ENCODE results near the gene SERPINE2. TPM values are rescaled to one million over a fixed set of nuclear protein-coding genes. Genes with fewer than 3 reads are reported as not detected.

SERPINE2 gene
- total RNA-seq, 4 donors from 2014 or later: 6.8 to 91.5 (median 25.6) TPM

- ATAC-seq (ENCODE audit: low FRiP score): no peak
- no peak for TF ChIP-seq CTCF (IDR thresholded peaks at IDR 0.05)
- no peak for DNase-seq (ENCODE audit: low spot score)
Observed at GRCh38 chr2:223980803-223981202, 58.3 kb downstream of the SERPINE2 start.

- ATAC-seq (ENCODE audit: low FRiP score) (no peak), DNase-seq (ENCODE audit: low spot score) (no peak)
- no peak for TF ChIP-seq CTCF (IDR thresholded peaks at IDR 0.05)
Observed at GRCh38 chr2:223980397-223980735, 58.7 kb downstream of the SERPINE2 start.

GRCh38 chr2:223979730-223980396 lies 59.2 kb downstream of the SERPINE2 start:
- ATAC-seq (ENCODE audit: low FRiP score) (no peak), DNase-seq (ENCODE audit: low spot score) (no peak)
- no peak for TF ChIP-seq CTCF (IDR thresholded peaks at IDR 0.05)

- DNase-seq (ENCODE audit: low spot score): no peak
- no peak for ATAC-seq (ENCODE audit: low FRiP score)
- TF ChIP-seq CTCF (IDR thresholded peaks at IDR 0.05): no peak
Observed at GRCh38 chr2:223978451-223978850, 60.6 kb downstream of the SERPINE2 start.

GRCh38 chr2:223976635-223977226 lies 62.4 kb downstream of the SERPINE2 start:
- TF ChIP-seq CTCF (IDR thresholded peaks at IDR 0.05): no peak
- ATAC-seq (ENCODE audit: low FRiP score): no peak

GRCh38 chr2:223973606-223974005 lies 65.5 kb downstream of the SERPINE2 start:
- no peak for TF ChIP-seq CTCF (IDR thresholded peaks at IDR 0.05)
- no peak for DNase-seq (ENCODE audit: low spot score)
- ATAC-seq (ENCODE audit: low FRiP score): no peak

More at GRCh38 chr2:223976635-223977226, 62.4 kb downstream of the SERPINE2 start:
- DNase-seq (ENCODE audit: low spot score): no peak

GRCh38 chr2:223972656-223973102 lies 66.4 kb downstream of the SERPINE2 start:
- DNase-seq (ENCODE audit: low spot score): no peak
- no peak for TF ChIP-seq CTCF (IDR thresholded peaks at IDR 0.05)
- no peak for ATAC-seq (ENCODE audit: low FRiP score)
